Smooth muscle cell (in vitro differentiated cells): ENCODE results near the gene UBC. TPM values are rescaled to one million over a fixed set of nuclear protein-coding genes. Genes with fewer than 3 reads are reported as not detected.

Experiments
- DNase-seq: peaks from one replicate; lab custom pipeline; 2025; ENCODE audit not compliant: unreplicated experiment; lab: John Stamatoyannopoulos, UW
- H2AFZ ChIP-seq: fragments of 200-600 bp; sonication (generic); 2 replicates; pipeline ENCODE4 v1.6.0; 2016; ENCODE audit warnings: antibody characterized with exemption, low read depth, mild to moderate bottlenecking
- H3F3A ChIP-seq: fragments of 200-600 bp; sonication (generic); 2 replicates; pipeline ENCODE4 v1.6.0; 2017; ENCODE audit warnings: antibody characterized with exemption, low read depth
- H3K27ac ChIP-seq: fragments of 200-600 bp; sonication (generic); 2 replicates; pipeline ENCODE4 v1.5.1; 2016; ENCODE audit warnings: low read depth, mild to moderate bottlenecking
- H3K27me3 ChIP-seq: fragments of 200-600 bp; sonication (generic); 2 replicates; pipeline ENCODE4 v1.6.1; 2016; ENCODE audit warnings: low read depth, mild to moderate bottlenecking
- H3K36me3 ChIP-seq: fragments of 200-600 bp; sonication (generic); 2 replicates; pipeline ENCODE4 v1.5.1; 2016; ENCODE audit warnings: low read depth
- H3K4me1 ChIP-seq: fragments of 200-600 bp; sonication (generic); 2 replicates; pipeline ENCODE4 v1.5.1; 2016; ENCODE audit warnings: low read depth
- H3K4me2 ChIP-seq: fragments of 200-600 bp; sonication (generic); 2 replicates; pipeline ENCODE4 v1.6.0; 2016; ENCODE audit warnings: mild to moderate bottlenecking
- H3K4me3 ChIP-seq: fragments of 200-600 bp; sonication (generic); 2 replicates; pipeline ENCODE4 v1.5.1; 2016; ENCODE audit warnings: mild to moderate bottlenecking
- H3K79me2 ChIP-seq: fragments of 200-600 bp; sonication (generic); 2 replicates; pipeline ENCODE4 v1.6.0; 2016; ENCODE audit warnings: low read depth, mild to moderate bottlenecking
- H3K9ac ChIP-seq: fragments of 200-600 bp; sonication (generic); 2 replicates; pipeline ENCODE4 v1.6.0; 2016; ENCODE audit warnings: low read depth
- H3K9me3 ChIP-seq: fragments of 200-600 bp; sonication (generic); replicated peaks from 2 replicates; pipeline ENCODE4 v1.5.1; 2016; ENCODE audit warnings: low read depth
- H4K20me1 ChIP-seq: fragments of 200-600 bp; sonication (generic); 2 replicates; pipeline ENCODE4 v1.6.0; 2016; ENCODE audit warnings: low read depth
- WGBS: methylation state at CpG from one replicate; pipeline ENCODE4 v1.1.7; 2016; ENCODE audit warnings: low lambda C conversion rate; 5-methylcytosine and 5-hydroxymethylcytosine counted together
- polyA plus RNA-seq: library from polyadenylated mRNA; unstranded; fragments of >200 nt; fragmentation: Nextera tagmentation; extraction: Ambion mirVana; gene quantifications from 2 replicates; pipeline ENCODE4 v1.2.1, GENCODE V29; 2016
- total RNA-seq: library from RNA; depleted of rRNA; stranded (reverse); fragments of >200 nt; gene quantifications from 2 replicates; pipeline ENCODE4 v1.2.3, GENCODE V29; 2014
- TF ChIP-seq, protein P1 (sequence below): fragments of 200-600 bp; sonication (generic); IDR thresholded peaks from 2 replicates; pipeline ENCODE4 v1.5.1; 2017; ENCODE audit warnings: borderline replicate concordance, mild to moderate bottlenecking, antibody characterized with exemption; ENCODE audit not compliant: insufficient read depth, poor library complexity, severe bottlenecking

UBC gene
- total and polyA plus RNA-seq, 2 experiments from 2014 or later = 1,322 to 1,327 TPM

GRCh38 chr12:124917135-124917840 is 2.8 kb upstream of the UBC start:
- peaks cover 40% of the 10 kb centered on the region for H3F3A ChIP-seq
- H3K79me2 ChIP-seq = peaks cover 26% of the 10 kb centered on the region
- peaks cover 21% of the 10 kb centered on the region for H4K20me1 ChIP-seq
- no peak overlapping the region for H2AFZ ChIP-seq
- H3K27ac ChIP-seq = peak overlapping the region; percentile 100
- DNase-seq = no peak
- peak overlapping the region; percentile 95 for H3K4me3 ChIP-seq
- no peaks in the 10 kb centered on the region for H3K9me3 ChIP-seq
- TF ChIP-seq, protein P1, sequence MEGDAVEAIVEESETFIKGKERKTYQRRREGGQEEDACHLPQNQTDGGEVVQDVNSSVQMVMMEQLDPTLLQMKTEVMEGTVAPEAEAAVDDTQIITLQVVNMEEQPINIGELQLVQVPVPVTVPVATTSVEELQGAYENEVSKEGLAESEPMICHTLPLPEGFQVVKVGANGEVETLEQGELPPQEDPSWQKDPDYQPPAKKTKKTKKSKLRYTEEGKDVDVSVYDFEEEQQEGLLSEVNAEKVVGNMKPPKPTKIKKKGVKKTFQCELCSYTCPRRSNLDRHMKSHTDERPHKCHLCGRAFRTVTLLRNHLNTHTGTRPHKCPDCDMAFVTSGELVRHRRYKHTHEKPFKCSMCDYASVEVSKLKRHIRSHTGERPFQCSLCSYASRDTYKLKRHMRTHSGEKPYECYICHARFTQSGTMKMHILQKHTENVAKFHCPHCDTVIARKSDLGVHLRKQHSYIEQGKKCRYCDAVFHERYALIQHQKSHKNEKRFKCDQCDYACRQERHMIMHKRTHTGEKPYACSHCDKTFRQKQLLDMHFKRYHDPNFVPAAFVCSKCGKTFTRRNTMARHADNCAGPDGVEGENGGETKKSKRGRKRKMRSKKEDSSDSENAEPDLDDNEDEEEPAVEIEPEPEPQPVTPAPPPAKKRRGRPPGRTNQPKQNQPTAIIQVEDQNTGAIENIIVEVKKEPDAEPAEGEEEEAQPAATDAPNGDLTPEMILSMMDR = no peak
- H3K4me2 ChIP-seq = peak overlapping the region; percentile 94
- WGBS = under 1% methylated on average over 17 of the region's 19 CpGs
- no peaks in the 10 kb centered on the region for H3K36me3 ChIP-seq
- H3K9ac ChIP-seq = peak overlapping the region; percentile 100
- peaks cover 59% of the 10 kb centered on the region for H3K4me1 ChIP-seq
- no peaks in the 10 kb centered on the region for H3K27me3 ChIP-seq

DNA sequence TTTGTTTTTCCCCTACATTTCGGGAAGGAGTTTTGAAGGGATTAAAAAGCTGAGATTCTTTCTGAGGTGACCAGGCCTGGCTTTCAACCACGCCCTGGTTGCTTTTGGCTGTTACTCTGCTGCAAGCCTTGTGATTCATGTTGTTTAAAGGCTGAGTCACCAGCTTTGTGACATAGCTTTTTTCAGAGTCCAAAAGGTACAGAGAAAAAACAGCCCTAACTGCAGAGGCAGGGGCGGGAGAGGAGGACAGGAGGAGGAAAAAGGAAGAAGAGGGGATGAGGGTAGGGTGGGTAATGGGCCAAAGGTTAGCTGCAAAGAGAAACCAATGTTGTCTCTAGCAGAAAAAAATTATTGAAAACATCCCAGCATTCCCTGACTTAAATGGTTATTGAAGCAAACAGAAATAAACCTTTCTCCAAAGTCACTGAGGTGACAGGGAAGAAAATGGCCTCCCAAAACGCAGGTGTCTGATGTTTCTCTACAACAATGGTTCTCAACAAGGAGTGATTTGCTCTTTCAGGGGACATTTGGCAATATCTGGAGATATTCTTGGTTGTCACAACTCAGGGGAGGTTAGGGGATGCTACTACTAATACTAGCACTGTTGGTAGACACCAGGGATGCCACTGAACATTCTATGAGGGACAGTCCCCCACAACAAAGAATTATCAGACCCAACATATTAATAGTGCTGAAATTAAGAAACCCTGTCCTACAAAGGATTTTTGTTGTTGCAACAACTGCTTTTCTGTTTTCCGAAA is 2.1 kb upstream of the UBC start:
- peak overlapping the region; percentile 95 for H3K4me3 ChIP-seq

GRCh38 chr12:124915239-124916236 is 1.1 kb upstream of the UBC start:
- WGBS = 14% methylated on average over 21 of the region's 21 CpGs
- peak overlapping the region; percentile 94 for H3K4me2 ChIP-seq
- DNase-seq = no peak

More for the DNA sequence above, 2.1 kb upstream of the UBC start:
- peaks cover 34% of the 10 kb centered on the region for H3F3A ChIP-seq
- H3K9me3 ChIP-seq = no peaks in the 10 kb centered on the region
- TF ChIP-seq, protein P1 = no peak
- peaks cover 60% of the 10 kb centered on the region for H3K4me1 ChIP-seq
- DNase-seq = no peak
- peak overlapping the region; percentile 100 for H3K27ac ChIP-seq
- WGBS = 6% methylated on average over 5 of the region's 5 CpGs
- H3K27me3 ChIP-seq = no peaks in the 10 kb centered on the region
- H3K79me2 ChIP-seq = peaks cover 28% of the 10 kb centered on the region
- H3K4me2 ChIP-seq = peak overlapping the region; percentile 94
- no peak overlapping the region for H2AFZ ChIP-seq
- peak overlapping the region; percentile 100 for H3K9ac ChIP-seq
- H4K20me1 ChIP-seq = peaks cover 25% of the 10 kb centered on the region
- no peaks in the 10 kb centered on the region for H3K36me3 ChIP-seq

More at GRCh38 chr12:124915239-124916236, 1.1 kb upstream of the UBC start:
- H3K9ac ChIP-seq = peak overlapping the region; percentile 100
- H3K27me3 ChIP-seq = no peaks in the 10 kb centered on the region
- H3K4me1 ChIP-seq = peaks cover 60% of the 10 kb centered on the region
- H3K4me3 ChIP-seq = peak overlapping the region; percentile 95
- no peaks in the 10 kb centered on the region for H3K9me3 ChIP-seq
- H3F3A ChIP-seq = peaks cover 35% of the 10 kb centered on the region
- TF ChIP-seq, protein P1 = no peak
- H3K27ac ChIP-seq = peak overlapping the region; percentile 100
- peaks cover 35% of the 10 kb centered on the region for H4K20me1 ChIP-seq
- H3K36me3 ChIP-seq = no peaks in the 10 kb centered on the region
- H2AFZ ChIP-seq = peak overlapping the region; percentile 90
- H3K79me2 ChIP-seq = peaks cover 38% of the 10 kb centered on the region
